Endodermal cell (in vitro differentiated cells): Measurements from ENCODE around the gene MMP11. TPM values are rescaled to one million over a fixed set of nuclear protein-coding genes. Genes with fewer than 3 reads are reported as not detected.

Source experiments
- DNase-seq: peaks from one replicate; pipeline ENCODE4 v3.0.0-alpha.2; 2017
- H3K27ac ChIP-seq: 2 replicates; pipeline ENCODE4 v1.5.1; 2013; ENCODE audit warnings: mild to moderate bottlenecking, low read depth, low read length, moderate library complexity
- H3K27me3 ChIP-seq: 2 replicates; pipeline ENCODE4 v1.6.1; 2013; ENCODE audit warnings: mild to moderate bottlenecking, low read length, moderate library complexity; ENCODE audit not compliant: insufficient read depth, control insufficient read depth, poor library complexity, severe bottlenecking
- H3K36me3 ChIP-seq: 2 replicates; pipeline ENCODE4 v1.7.0; 2013; ENCODE audit warnings: mild to moderate bottlenecking, low read length, moderate library complexity; ENCODE audit not compliant: control insufficient read depth, insufficient read depth
- H3K4me1 ChIP-seq: one replicate; pipeline ENCODE4 v1.7.0; 2013; ENCODE audit warnings: low read length; ENCODE audit not compliant: control insufficient read depth, insufficient read depth
- H3K4me3 ChIP-seq: 2 replicates; pipeline ENCODE4 v1.5.1; 2013; ENCODE audit warnings: mild to moderate bottlenecking, low read length, moderate library complexity
- H3K9ac ChIP-seq: 2 replicates; pipeline ENCODE4 v1.6.1; 2013; ENCODE audit warnings: mild to moderate bottlenecking, low read length, moderate library complexity; ENCODE audit not compliant: poor library complexity, severe bottlenecking; ENCODE audit errors: extremely low read depth
- H3K9me3 ChIP-seq: 2 replicates; pipeline ENCODE4 v1.6.1; 2013; ENCODE audit warnings: mild to moderate bottlenecking, low read length, moderate library complexity; ENCODE audit not compliant: control insufficient read depth
- H3K27ac Mint-ChIP-seq: 2 replicates; pipeline ENCODE4 v1.8.0; 2020; ENCODE audit warnings: mixed read lengths
- H3K27me3 Mint-ChIP-seq: 2 replicates; pipeline ENCODE4 v1.8.0; 2021; ENCODE audit warnings: mild to moderate bottlenecking, mixed read lengths; ENCODE audit not compliant: insufficient read depth
- H3K36me3 Mint-ChIP-seq: 2 replicates; pipeline ENCODE4 v1.8.0; 2020; ENCODE audit warnings: low read depth, mixed read lengths
- H3K4me1 Mint-ChIP-seq: 2 replicates; pipeline ENCODE4 v1.8.0; 2020; ENCODE audit warnings: mixed read lengths
- H3K4me3 Mint-ChIP-seq: 2 replicates; pipeline ENCODE4 v1.8.0; 2020; ENCODE audit warnings: mild to moderate bottlenecking, moderate library complexity, mixed read lengths
- H3K9me3 Mint-ChIP-seq: 2 replicates; pipeline ENCODE4 v1.8.0; 2020; ENCODE audit warnings: mild to moderate bottlenecking, mixed read lengths
- CTCF ChIP-seq: fragments of 200-600 bp; sonication (generic); conservative IDR thresholded peaks from 2 replicates; pipeline ENCODE4 v1.5.0; 2021; ENCODE audit warnings: antibody characterized with exemption, mild to moderate bottlenecking
- WGBS, 2 experiments: methylation state at CpG; one replicate each; pipeline versions ENCODE4 v1.1.5 to v1.1.7; 2013; ENCODE audit warnings: missing lambda C conversion rate in 2 of 2, mixed read lengths in 1 of 2; ENCODE audit not compliant: insufficient coverage in 1 of 2, insufficient read length in 1 of 2; 5-methylcytosine and 5-hydroxymethylcytosine counted together
- total RNA-seq, 2 donors: library from RNA; stranded (reverse); fragmentation: NEBNext Ultra II Directional in 1 of 2; extraction: Animal tissue kit (Norgen Biotek cat#: 25700) in 1 of 2; gene quantifications; 2 replicates in 1 of 2; 3 replicates in 1 of 2; pipeline ENCODE4 v1.2.1, GENCODE V29; 2021

The MMP11 gene
- total RNA-seq, 2 donors from 2014 or later = 9.7 to 14.3 TPM

GRCh38 chr22:23777776-23778576, 5.3 kb downstream of the MMP11 start:
- WGBS, 2 experiments = 93 to 94% methylated on average over 8 to 11 of the region's 11 CpGs
- peaks cover 3% of the 10 kb centered on the region for H3K4me1 ChIP-seq
- no peak overlapping the region for H3K4me3 ChIP-seq
- H3K9me3 ChIP-seq = no peaks in the 10 kb centered on the region
- no peaks in the 10 kb centered on the region for H3K27me3 ChIP-seq
- peaks cover 18% of the 10 kb centered on the region for H3K4me1 Mint-ChIP-seq
- no peaks in the 10 kb centered on the region for H3K36me3 ChIP-seq
- H3K27me3 Mint-ChIP-seq = peaks cover 30% of the 10 kb centered on the region
- TF ChIP-seq CTCF = no peak
- no peak overlapping the region for H3K4me3 Mint-ChIP-seq
- H3K9ac ChIP-seq = no peak overlapping the region
- H3K36me3 Mint-ChIP-seq = no peaks in the 10 kb centered on the region
- H3K27ac Mint-ChIP-seq = no peak overlapping the region
- no peaks in the 10 kb centered on the region for H3K9me3 Mint-ChIP-seq
- DNase-seq = no peak
- no peak overlapping the region for H3K27ac ChIP-seq

GRCh38 chr22:23778577-23778900, 5.9 kb downstream of the MMP11 start:
- H3K27ac Mint-ChIP-seq = no peak overlapping the region
- no peak overlapping the region for H3K4me3 Mint-ChIP-seq
- TF ChIP-seq CTCF = no peak
- Histone ChIP-seq H3K36me3 (no peaks in the 10 kb centered on the region), H3K27ac (no peak overlapping the region), H3K4me1 (peaks cover 1% of the 10 kb centered on the region), H3K4me3 (no peak overlapping the region), H3K9me3 (no peaks in the 10 kb centered on the region), H3K9ac (no peak overlapping the region), H3K27me3 (no peaks in the 10 kb centered on the region)
- H3K4me1 Mint-ChIP-seq = peaks cover 12% of the 10 kb centered on the region
- no peaks in the 10 kb centered on the region for H3K36me3 Mint-ChIP-seq
- no peaks in the 10 kb centered on the region for H3K9me3 Mint-ChIP-seq
- peaks cover 24% of the 10 kb centered on the region for H3K27me3 Mint-ChIP-seq
- 84 to 92% methylated on average over 1 to 3 of the region's 3 CpGs for WGBS, 2 experiments
- DNase-seq = no peak

GRCh38 chr22:23779083-23779482, 6.4 kb downstream of the MMP11 start:
- Mint-ChIP-seq H3K4me3 (no peak overlapping the region), H3K27ac (no peak overlapping the region)
- WGBS, 2 experiments = 95% methylated on average over 12 to 16 of the region's 16 CpGs

More at GRCh38 chr22:23779083-23779482, 6.4 kb downstream of the MMP11 start:
- Mint-ChIP-seq H3K36me3 (no peaks in the 10 kb centered on the region), H3K9me3 (no peaks in the 10 kb centered on the region), H3K4me1 (peaks cover 10% of the 10 kb centered on the region), H3K27me3 (peaks cover 19% of the 10 kb centered on the region)
- H3K27me3 ChIP-seq = no peaks in the 10 kb centered on the region
- no peak overlapping the region for H3K4me3 ChIP-seq
- H3K9ac ChIP-seq = no peak overlapping the region
- no peaks in the 10 kb centered on the region for H3K9me3 ChIP-seq
- H3K27ac ChIP-seq = no peak overlapping the region
- no peak for TF ChIP-seq CTCF
- no peaks in the 10 kb centered on the region for H3K36me3 ChIP-seq
- no peaks in the 10 kb centered on the region for H3K4me1 ChIP-seq
- DNase-seq = no peak
